HUDEP-2 (cell line): Measurements from ENCODE around the gene SPATA25.
"Not testable (repeated sequence)": the region's sequence is repeated elsewhere in the genome, so short reads cannot be mapped to it uniquely, and the experiment has no call there.

ENCODE experiments used
- DNase-seq, 76 experiments: peaks; one replicate each; lab custom pipeline; 2025; ENCODE audit not compliant: unreplicated experiment in 76 of 76; lab: John Stamatoyannopoulos, UW

Gene SPATA25

DNA sequence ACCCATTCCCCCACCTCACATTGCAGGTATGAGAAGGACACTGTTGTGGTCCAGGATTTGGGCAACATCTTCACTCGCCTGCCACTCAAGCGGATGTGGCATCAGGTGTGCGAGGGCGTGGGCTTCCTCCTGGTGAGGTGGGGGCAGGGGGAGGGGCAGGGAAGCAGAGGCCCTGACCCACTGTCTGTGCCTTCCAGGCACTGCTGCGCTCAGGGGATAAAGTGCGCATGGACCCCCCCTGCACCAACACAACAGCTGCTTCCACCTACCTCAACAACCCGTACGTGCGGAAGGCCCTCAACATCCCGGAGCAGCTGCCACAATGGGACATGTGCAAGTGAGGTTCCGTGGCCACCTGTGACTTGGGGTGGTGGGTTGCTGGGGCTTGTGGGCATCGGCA, 7.4 kb upstream of the SPATA25 start:
- no peak for DNase-seq

DNA sequence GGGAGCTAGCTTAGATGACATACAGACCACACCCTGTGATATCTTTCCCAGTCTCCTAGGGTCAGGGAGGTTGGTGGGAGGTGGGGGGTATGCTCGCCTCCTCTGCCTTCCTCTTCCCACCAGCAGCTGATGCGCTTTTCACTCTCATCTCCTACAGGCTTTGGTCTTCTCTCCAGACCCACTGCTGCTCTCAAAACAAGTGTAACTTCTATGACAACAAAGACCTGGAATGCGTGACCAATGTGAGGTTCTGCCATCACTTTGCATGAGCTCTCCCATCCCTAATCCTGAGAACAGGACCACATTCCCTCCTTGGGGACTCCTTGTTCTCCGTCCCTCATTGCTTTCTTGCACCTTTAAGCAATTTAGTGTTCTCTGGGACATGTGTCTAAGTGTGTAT, 6.4 kb upstream of the SPATA25 start:
- DNase-seq: no peak

DNA sequence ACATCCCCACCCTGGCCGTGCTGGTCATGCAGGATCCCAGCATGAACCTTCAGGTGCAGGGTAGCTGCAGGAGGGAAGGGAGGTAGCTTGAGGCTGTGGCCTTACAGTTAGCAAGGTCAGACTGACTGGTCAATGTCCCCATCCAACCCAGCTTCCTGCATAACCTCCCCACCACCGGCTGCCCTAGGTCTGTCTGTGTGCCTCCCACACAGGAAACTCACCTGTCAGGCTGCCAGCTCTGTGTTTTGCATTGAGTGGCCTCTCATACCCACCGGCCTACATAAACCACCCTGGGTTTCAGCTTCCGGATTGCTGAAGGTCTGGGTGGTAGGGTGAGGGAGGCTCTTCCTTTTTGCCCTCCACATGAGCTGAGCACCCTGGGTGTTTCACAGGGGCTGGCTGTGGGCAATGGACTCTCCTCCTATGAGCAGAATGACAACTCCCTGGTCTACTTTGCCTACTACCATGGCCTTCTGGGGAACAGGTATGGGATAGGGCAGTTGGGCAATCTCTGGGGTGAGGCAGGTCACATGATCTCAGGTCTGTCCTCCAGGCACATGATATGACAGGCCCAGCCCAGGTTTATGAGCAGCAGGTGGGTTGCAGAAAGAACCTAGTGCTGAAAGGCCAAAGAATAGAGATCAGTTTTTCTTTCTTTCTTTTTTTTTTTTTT, 5.5 kb upstream of the SPATA25 start:
- no peak for DNase-seq

DNA sequence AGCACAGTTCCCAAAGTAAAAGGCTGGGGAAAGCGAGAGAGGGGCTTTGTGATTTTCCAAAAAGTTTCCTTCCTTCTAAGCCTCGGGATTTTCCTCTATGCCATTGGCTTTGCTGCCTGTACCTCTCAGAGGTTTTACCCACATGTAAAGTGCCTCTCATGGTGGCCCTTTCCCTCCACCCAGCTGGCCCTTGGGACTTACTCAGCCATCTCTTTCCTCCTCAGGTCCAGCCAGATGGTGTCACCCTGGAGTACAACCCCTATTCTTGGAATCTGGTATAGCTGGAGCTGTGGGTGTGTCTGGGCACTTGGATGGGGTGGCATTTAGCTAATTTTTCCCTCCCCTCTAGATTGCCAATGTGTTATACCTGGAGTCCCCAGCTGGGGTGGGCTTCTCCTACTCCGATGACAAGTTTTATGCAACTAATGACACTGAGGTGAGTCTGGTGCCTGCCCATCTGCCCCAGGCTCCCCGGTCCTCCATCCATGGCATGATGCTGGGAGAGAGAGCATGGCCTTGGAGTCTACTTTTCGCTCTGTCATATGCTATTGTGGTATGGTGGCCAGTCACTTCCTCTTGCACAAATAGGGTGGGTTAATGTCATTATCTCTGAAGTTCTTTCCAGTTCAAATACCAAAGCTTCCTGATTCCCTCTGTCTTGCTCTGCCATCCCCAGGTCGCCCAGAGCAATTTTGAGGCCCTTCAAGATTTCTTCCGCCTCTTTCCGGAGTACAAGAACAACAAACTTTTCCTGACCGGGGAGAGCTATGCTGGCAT, 4.8 kb upstream of the SPATA25 start:
- DNase-seq: peak in 12 of 76 experiments; percentile 4 to 28 (median 14)

DNA sequence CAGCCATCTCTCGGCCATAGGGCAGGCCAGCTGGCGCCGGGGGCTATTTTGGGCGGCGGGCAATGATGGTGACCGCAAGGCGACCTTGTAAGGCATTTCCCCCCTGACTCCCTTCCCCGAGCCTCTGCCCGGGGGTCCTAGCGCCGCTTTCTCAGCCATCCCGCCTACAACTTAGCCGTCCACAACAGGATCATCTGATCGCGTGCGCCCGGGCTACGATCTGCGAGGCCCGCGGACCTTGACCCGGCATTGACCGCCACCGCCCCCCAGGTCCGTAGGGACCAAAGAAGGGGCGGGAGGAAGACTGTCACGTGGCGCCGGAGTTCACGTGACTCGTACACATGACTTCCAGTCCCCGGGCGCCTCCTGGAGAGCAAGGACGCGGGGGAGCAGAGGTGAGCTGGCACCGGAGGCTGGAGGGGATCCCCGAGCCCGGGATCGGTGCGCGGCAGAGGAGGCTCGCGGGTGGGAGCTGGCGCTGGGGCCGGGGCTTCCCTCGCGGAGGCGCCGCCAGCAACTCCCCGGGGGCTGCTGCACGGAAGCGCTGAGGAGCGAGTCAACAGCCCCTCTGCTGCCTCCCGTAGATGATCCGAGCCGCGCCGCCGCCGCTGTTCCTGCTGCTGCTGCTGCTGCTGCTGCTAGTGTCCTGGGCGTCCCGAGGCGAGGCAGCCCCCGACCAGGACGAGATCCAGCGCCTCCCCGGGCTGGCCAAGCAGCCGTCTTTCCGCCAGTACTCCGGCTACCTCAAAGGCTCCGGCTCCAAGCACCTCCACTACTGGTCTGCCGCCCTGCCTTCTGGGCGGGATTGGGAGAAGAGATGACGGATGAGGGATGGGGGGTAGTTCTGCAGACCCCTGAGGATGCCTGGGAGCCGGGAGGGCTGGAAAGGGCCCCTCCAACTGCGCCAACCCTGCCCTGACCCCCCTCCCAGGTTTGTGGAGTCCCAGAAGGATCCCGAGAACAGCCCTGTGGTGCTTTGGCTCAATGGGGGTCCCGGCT, 3.9 kb upstream of the SPATA25 start, which contains the start of the genes CTSA and NEURL2:
CTSA (plus strand) TSS at position 351 of the 999 bp plus-strand sequence; CDS start at position 585, 234 bp downstream.
NEURL2 (minus strand) TSS at position 224 of the 999 bp plus-strand sequence; CDS start at position 7, 217 bp downstream.
- DNase-seq: peak in 74 of 76 experiments; percentile 35 to 94 (median 77)

DNA sequence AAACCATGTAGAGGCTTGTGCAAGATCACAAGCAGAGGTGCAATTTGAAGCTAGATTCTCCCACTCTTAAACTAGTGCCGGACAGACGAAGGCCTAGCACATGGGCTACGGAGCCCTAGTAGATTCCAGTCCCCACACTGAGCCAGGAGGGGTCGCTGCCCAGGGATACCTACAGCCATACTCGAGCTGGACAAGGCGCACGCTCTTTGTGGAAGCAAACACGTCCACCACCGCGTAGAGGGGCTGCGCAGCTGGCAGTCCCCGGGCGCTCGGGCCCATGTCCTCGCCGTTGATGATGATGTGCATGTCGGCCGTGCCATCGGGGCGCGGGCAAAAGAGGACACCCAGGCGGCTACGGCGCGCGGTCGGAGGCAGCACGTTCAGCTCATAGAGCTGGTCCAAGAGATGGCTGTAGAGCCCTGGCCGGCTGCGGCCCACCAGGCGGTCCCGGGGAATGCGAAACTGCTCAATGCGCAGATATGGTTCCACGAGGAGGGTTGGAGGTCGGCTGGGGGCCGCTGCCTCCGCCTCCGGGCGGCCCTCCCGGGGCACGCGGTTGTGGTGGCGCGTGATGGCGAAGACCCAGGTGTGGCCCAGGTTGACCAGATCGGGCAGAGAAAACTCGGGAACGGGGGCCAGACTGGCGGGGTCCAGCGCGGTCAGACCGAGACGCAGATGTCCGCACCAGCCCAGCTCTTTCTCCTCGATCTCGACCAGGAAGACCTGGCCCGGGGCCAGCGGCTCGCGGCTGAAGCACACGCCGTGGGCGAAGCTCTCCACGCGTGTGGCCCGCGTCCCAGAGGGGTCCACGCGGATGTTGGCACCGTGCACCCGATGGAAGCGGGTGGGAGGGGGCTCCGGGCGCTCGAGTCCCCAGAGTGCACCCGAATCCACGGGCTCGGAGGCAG, 2.9 kb upstream of the SPATA25 start:
- DNase-seq: peak in 74 of 76 experiments; percentile 12 to 87 (median 68)

DNA sequence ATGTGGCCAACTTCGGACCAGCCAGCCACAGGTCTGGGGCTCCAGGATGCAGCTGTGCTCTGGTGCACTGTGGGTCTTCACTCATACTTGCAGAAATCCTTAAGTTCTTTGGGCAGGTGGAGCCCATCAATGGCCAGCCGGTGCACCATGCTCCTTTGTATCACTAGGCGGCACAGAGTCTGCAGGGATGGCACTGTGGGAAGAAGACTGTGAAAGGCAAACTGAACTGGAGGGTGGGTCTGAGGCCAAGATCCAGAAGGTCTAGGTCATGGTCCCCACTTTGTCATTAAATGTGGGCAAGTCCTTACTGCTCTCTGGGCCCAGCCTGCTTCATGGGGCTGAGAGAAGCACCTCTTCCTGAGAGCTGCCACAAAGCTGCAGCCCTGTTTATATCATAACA, 1.3 kb upstream of the SPATA25 start:
- no peak for DNase-seq

DNA sequence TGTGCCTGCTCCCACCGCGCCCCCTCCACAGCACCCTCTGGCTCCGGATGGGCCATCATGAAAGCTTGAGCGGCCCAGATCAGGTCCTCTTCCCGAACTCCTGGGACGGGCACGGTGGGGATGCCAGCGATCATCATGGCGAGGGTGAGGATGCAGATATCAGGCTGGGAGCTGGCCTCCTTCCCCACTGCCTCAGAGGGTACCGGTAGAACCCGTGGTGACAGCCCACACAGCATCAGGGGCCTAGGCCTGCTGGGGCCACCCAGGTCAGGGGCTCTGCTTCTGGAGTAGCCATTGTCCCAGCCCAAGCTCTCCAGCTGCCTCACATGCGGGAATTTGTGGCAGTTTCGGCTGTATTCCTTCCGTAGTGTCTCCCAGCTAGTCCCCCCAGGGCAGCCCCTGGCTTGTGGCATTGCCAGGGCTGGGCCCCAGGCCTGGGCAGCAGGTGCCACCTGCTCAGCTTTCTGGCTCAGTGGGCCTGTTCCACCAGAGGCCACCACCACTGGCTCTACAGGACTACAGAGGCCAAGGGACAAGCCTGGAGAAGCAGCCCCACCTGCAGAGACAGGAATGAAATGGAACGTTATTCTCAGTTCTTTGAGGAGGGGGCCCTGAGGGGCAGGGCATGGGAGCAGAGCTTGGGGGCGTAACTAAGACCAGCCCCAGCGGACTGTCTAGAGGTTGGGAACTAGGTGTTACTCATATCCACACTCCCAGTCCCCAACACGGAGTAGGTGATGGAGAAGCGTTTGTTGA, 654 bp downstream of the SPATA25 start:
- no peak for DNase-seq

DNA sequence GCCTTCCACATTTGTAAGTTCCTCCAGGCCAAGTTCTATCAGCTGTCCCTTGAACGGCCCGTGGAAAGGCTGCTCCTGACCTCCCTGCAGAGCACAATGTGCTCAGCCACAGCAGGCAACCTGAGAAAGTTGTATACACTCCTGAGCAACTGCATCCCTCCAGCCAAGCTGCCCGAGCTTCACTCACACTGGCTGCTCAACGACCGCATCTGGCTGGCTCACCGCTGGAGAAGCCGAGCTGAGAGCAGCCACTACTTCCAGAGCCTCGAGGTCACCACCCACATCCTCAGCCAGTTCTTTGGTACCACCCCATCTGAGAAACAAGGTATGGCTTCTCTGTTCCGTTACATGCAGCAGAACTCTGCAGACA, 4.3 kb downstream of the SPATA25 start:
- DNase-seq: no peak

DNA sequence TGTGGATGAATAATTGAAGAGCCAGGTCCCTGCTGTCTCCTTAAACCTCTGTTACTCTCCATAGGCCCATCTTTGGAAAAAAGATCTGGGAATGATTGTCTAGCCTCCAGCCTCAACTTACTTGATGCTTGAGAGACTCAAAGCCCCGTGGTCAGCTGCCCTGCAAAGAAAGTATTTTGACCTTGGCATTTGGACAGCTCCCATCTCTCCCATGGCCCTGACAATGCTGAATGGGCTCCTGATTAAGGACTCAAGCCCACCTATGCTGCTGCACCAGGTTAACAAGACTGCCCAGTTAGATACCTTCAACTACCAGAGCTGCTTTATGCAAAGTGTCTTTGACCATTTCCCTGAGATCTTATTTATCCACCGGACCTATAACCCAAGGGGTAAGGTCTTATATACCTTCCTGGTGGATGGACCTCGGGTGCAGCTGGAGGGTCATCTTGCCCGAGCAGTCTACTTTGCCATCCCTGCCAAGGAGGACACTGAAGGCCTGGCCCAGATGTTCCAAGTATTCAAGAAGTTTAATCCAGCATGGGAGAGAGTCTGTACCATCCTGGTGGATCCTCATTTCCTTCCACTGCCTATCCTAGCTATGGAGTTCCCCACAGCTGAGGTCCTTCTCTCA, 4.8 kb downstream of the SPATA25 start:
- DNase-seq: no peak

DNA sequence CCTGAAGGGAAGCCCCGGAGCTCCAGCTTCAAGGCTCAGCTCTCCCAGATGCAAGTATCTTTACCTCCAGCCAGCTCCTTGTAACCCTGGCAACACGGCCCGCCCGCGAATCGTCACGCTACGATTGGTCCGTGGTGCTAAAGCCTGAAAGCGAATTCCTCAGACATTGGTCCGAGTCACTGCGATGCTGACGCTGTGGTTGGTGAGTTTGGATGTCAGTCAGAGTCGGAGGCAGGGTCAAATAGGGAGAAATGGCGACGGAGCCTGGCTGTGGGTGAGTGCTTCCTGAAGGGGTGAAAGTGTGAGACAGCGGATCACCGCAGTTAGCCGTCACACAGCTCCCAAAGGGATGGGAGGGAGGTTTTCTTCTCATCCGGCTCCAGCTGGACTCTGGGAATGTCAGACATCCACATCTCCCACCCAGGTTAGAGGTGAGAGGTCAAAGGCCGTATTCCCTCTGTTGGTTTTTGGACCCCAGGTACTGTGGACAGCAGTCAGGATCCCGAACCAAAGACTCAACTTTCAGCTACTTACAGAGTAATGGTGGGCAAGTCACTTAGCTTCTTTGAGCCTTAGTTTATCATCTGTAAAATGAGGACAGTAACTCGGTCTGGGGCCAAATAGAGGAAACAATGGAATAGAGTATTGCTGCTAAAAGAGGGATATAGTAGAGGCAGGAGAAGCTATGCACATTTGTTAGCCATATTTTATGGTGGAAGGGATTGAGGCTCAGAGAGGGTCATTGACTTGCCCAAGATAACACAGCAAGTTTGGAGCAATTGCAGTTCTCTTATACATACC, 6.2 kb downstream of the SPATA25 start, which contains the start of gene ZSWIM1:
ZSWIM1 (plus strand) TSS at position 240 of the 801 bp plus-strand sequence. CDS start 1,366 bp downstream, outside the sequence.
- DNase-seq: peak; percentile 41 to 100 (median 97)

DNA sequence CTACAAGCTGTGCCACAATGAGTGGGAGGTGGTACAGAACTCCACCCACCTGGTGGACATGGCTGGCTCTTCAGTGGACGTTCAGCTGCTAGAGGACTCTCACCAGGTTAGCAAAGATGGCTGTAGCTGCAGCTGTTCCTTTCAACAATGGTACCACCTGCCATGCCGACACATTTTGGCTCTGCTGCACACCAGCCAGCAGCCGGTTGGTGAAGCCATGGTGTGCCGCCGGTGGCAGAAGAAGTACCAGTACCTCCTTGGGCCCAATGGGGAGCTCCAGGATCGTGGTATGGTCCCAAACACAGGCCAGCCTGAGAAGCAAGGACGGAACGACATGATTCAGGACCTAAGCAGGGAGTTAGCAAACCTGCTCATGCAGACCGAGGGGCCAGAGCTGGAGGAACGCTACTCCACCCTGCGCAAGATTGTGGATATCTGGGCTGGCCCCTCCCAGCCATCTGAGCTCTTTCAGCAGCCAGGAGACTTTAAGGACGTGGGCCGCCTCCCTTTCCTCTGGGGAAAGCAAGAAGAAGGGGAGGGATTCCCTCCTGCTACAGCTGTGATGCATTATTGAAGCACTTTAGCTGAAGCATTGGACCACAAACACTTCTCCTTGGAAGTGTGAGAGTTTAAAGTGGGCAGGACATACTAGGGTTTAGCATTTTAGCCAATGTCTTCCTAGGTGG, 9.2 kb downstream of the SPATA25 start:
- DNase-seq: peak in 70 of 76 experiments; percentile 14 to 88 (median 58)

DNA sequence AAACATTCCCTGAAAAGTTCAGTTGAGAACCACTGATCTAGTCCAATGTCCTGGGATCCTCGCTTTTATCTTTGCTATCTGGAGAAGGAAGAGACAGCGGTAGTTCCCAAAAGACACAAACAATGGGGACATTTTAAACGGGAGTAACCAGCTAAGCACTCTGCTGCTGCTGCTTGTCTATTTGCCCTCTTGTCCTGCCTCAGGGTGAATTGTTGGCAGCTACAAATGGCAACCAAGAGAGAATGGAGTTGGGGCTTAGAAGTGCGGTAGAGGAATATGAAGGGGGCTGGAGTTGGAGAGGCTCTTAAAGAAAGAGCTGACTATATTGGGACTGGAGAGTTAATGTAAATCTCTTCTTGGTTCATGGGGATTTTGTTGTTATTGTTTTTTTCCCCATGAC, 12.8 kb downstream of the SPATA25 start:
- no peak for DNase-seq

DNA sequence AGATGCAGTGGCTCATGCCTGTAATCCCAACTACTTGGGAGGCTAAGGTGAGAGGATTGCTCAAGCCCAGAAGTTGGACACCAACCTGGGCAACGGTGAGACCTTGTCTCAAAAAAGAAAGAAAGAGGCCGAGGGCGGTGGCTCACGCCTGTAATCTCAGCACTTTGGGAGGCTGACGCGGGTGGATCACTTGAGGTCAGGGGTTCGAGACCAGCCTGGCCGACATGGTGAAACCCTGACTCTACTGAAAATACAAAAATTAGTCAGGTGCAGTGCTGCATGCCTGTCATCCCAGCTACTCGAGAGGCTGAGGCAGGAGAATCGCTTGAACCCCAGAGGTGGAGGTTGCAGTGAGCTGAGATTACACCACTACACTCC, 13.3 kb downstream of the SPATA25 start:
- not testable (repeated sequence) for DNase-seq

DNA sequence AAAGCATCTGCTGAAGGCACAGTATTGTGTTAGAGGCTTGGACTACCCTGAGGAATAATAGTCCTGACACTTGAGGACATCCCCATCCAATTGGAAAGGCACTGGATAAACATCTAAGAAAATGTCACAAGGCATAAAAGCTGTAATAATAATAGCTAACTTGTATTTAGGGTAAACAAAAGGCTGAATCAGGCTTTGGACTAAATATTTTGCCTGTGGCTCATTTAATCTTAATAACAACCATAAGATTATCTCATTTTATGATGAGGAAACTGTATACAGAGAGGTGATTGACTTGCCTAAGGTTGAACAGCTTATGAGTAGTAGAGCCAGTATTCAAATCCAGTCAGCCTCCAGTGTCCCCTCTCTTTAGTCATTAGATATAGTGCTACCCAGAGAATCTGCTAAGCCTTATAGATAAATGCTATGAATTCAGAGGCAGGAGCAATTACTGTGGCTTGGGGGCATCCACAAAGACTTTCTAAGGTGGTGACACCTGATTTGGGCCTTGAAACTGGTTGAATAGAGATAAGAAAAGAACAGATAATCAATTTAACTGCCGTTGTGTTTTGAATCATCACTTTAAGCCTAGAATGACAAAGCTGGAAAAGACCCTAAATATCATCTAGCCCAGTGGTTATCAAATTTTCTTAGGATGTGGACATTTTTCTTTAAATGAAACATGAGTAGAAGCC, 13.9 kb downstream of the SPATA25 start:
- peak in 4 of 76 experiments; percentile 15 to 32 (median 20) for DNase-seq

DNA sequence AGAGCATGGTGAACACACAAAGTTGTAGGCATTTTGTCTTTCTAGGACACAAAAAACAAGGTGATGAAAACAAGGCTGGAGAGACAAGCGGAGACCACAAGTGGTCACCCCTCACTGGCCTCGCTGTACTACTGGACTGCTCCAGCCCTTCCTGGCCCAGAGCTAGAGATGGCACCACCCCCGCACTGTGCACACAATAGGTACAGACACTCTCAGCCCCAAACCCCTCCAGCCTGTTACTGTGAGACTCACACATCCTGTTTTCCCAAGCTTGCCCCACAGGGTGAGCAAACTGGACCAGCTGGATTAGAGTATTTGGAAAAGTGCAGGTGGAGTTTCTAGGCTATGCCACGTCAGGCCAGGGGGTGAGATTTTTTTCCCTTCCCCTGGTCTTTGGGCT, 14.8 kb downstream of the SPATA25 start:
- no peak for DNase-seq
